ENCODE results near the gene OR10C1. TPM values are rescaled to one million over a fixed set of nuclear protein-coding genes. Genes with fewer than 3 reads are reported as not detected.
"Not testable (repeated sequence)": the region's sequence is repeated elsewhere in the genome, so short reads cannot be mapped to it uniquely, and the experiment has no call there.

Gene OR10C1
- polyA plus RNA-seq, 3 donors: not detected

GRCh38 chr6:29442719-29443118 lies 3.6 kb downstream of the OR10C1 start:
- WGBS (ENCODE audit: insufficient coverage): 100% methylated on average over 1 of the region's 1 CpG
- Histone ChIP-seq H3K36me3 (replicated peaks in 1 of 2; ENCODE audit: control insufficient read depth in 1 of 2, insufficient read depth in 2 of 2, low read length in 2 of 2) (no peaks in the 10 kb centered on the region), H3K9ac (ENCODE audit: insufficient read depth, low read length, poor library complexity, severe bottlenecking) (no peak overlapping the region), H3K9me3 (replicated peaks in 1 of 2; ENCODE audit: control insufficient read depth in 1 of 2, insufficient read depth in 1 of 2, low read length in 2 of 2) (peaks cover 0 to 3% of the 10 kb centered on the region in 2 donors), H3K4me1 (ENCODE audit: control insufficient read depth in 1 of 2, insufficient read depth in 2 of 2, low read length in 2 of 2) (no peaks in the 10 kb centered on the region), H3K27ac (ENCODE audit: low read depth in 1 of 2, low read length in 2 of 2) (no peak overlapping the region), H4K20me1 (ENCODE audit: insufficient read depth, low read length) (no peaks in the 10 kb centered on the region), H3K4me3 (replicated peaks in 1 of 3; ENCODE audit: low read depth in 2 of 3, low read length in 3 of 3) (no peak overlapping the region), H3K27me3 (ENCODE audit: control insufficient read depth in 2 of 2, insufficient read depth in 2 of 2, low read length in 2 of 2) (no peaks in the 10 kb centered on the region), H2AFZ (ENCODE audit: insufficient read depth, low read depth, low read length, poor library complexity, severe bottlenecking) (no peak overlapping the region), H3K4me2 (replicated peaks; ENCODE audit: extremely low read depth, low read length, poor library complexity, severe bottlenecking) (no peak overlapping the region), H3K79me2 (ENCODE audit: insufficient read depth, low read length) (no peaks in the 10 kb centered on the region)
- Mint-ChIP-seq H3K36me3 (no peaks in the 10 kb centered on the region), H3K9me3 (peaks cover 8 to 18% (median 11%) of the 10 kb centered on the region in 7 donors), H3K4me3 (no peak overlapping the region), H3K27ac (no peak overlapping the region), H3K27me3 (ENCODE audit: low read depth in 3 of 3) (peaks cover 1 to 5% (median 1%) of the 10 kb centered on the region in 3 donors), H3K4me1 (no peaks in the 10 kb centered on the region)
- no peak for DNase-seq
- intact Hi-C loops (cut with micrococcal nuclease): no loop called here
- TF ChIP-seq CTCF (IDR thresholded peaks at IDR 0.05): no peak

- H2AFZ ChIP-seq (ENCODE audit: insufficient read depth, low read depth, low read length, poor library complexity, severe bottlenecking); H3K4me3 ChIP-seq (replicated peaks in 1 of 3; ENCODE audit: low read depth in 2 of 3, low read length in 3 of 3); H3K27ac ChIP-seq (ENCODE audit: low read depth in 1 of 2, low read length in 2 of 2); intact Hi-C loops (cut with micrococcal nuclease); H4K20me1 ChIP-seq (ENCODE audit: insufficient read depth, low read length); H3K4me2 ChIP-seq (replicated peaks; ENCODE audit: extremely low read depth, low read length, poor library complexity, severe bottlenecking); H3K4me3 Mint-ChIP-seq; H3K27me3 Mint-ChIP-seq (ENCODE audit: low read depth in 3 of 3); H3K27me3 ChIP-seq (ENCODE audit: control insufficient read depth in 2 of 2, insufficient read depth in 2 of 2, low read length in 2 of 2); H3K27ac Mint-ChIP-seq; H3K36me3 ChIP-seq (replicated peaks in 1 of 2; ENCODE audit: control insufficient read depth in 1 of 2, insufficient read depth in 2 of 2, low read length in 2 of 2); H3K36me3 Mint-ChIP-seq; DNase-seq; H3K79me2 ChIP-seq (ENCODE audit: insufficient read depth, low read length); H3K4me1 ChIP-seq (ENCODE audit: control insufficient read depth in 1 of 2, insufficient read depth in 2 of 2, low read length in 2 of 2); H3K9me3 ChIP-seq (replicated peaks in 1 of 2; ENCODE audit: control insufficient read depth in 1 of 2, insufficient read depth in 1 of 2, low read length in 2 of 2); H3K9ac ChIP-seq (ENCODE audit: insufficient read depth, low read length, poor library complexity, severe bottlenecking); H3K4me1 Mint-ChIP-seq: not testable (repeated sequence)
- WGBS (ENCODE audit: insufficient coverage): no CpG with 5 or more reads among the region's 1 CpG
- peaks cover 8 to 19% (median 13%) of the 10 kb centered on the region in 7 donors for H3K9me3 Mint-ChIP-seq
Measured at GRCh38 chr6:29444031-29444430, 4.9 kb downstream of the OR10C1 start.

All from CD14-positive monocyte (primary cell).